Neuronal stem cell (in vitro differentiated cells): Measurements from ENCODE around the gene TPST1.

Experiments used
- DNase-seq: peaks from one replicate; pipeline ENCODE4 v3.0.0-alpha.2; 2013; ENCODE audit warnings: low spot score
- H2AFZ ChIP-seq: one replicate; pipeline ENCODE4 v1.6.1; 2013; ENCODE audit warnings: mild to moderate bottlenecking, low read length, inconsistent platforms
- H2AK5ac ChIP-seq: 2 replicates; pipeline ENCODE4 v1.6.1; 2013; ENCODE audit warnings: low read depth, mild to moderate bottlenecking, inconsistent platforms, low read length, moderate library complexity, mixed read lengths
- H2BK120ac ChIP-seq: 2 replicates; pipeline ENCODE4 v1.6.1; 2013; ENCODE audit warnings: low read depth, mild to moderate bottlenecking, inconsistent platforms, low read length, moderate library complexity, mixed read lengths
- H2BK12ac ChIP-seq: one replicate; pipeline ENCODE4 v1.6.1; 2013; ENCODE audit warnings: low read length, inconsistent platforms
- H2BK15ac ChIP-seq: 2 replicates; pipeline ENCODE4 v1.6.1; 2013; ENCODE audit warnings: mild to moderate bottlenecking, low read length, inconsistent platforms, mixed read lengths
- H2BK5ac ChIP-seq: one replicate; pipeline ENCODE4 v1.6.1; 2013; ENCODE audit warnings: inconsistent platforms, mild to moderate bottlenecking, low read length, moderate library complexity
- H3K14ac ChIP-seq: one replicate; pipeline ENCODE4 v1.6.1; 2013; ENCODE audit warnings: low read length, inconsistent platforms
- H3K18ac ChIP-seq: 2 replicates; pipeline ENCODE4 v1.6.1; 2013; ENCODE audit warnings: low read length, inconsistent platforms
- H3K23ac ChIP-seq: 2 replicates; pipeline ENCODE4 v1.6.1; 2013; ENCODE audit warnings: low read depth, mild to moderate bottlenecking, mixed read lengths, low read length, inconsistent platforms; ENCODE audit not compliant: poor library complexity
- H3K27ac ChIP-seq: replicated peaks from 3 replicates; pipeline ENCODE4 v1.5.1; 2013; ENCODE audit warnings: low read length, inconsistent platforms
- H3K27me3 ChIP-seq, 3 experiments: 2 replicates each; pipeline ENCODE4 v1.6.1; 2013; ENCODE audit warnings: low read length in 3 of 3, mild to moderate bottlenecking in 2 of 3, inconsistent platforms in 1 of 3, low read depth in 1 of 3, mixed read lengths in 1 of 3, moderate library complexity in 1 of 3; ENCODE audit not compliant: control insufficient read depth in 3 of 3, insufficient read depth in 3 of 3
- H3K36me3 ChIP-seq, 2 donors: replicated peaks in 1 of 2; 2 replicates each; pipeline ENCODE4 v1.6.1; 2013; ENCODE audit warnings: low read length in 2 of 2; ENCODE audit not compliant: control insufficient read depth in 2 of 2, insufficient read depth in 2 of 2
- H3K4ac ChIP-seq: 2 replicates; pipeline ENCODE4 v1.6.1; 2013; ENCODE audit warnings: inconsistent platforms, mild to moderate bottlenecking, low read length, moderate library complexity
- H3K4me1 ChIP-seq, 2 donors: 1 replicate in 1 of 2; 2 replicates in 1 of 2; pipeline ENCODE4 v1.6.1; 2013; ENCODE audit warnings: low read length in 2 of 2, low read depth in 1 of 2; ENCODE audit not compliant: control insufficient read depth in 2 of 2, insufficient read depth in 1 of 2
- H3K4me2 ChIP-seq: one replicate; pipeline ENCODE4 v1.6.1; 2013; ENCODE audit warnings: mild to moderate bottlenecking, low read length, inconsistent platforms; ENCODE audit not compliant: insufficient read depth, poor library complexity, severe bottlenecking
- H3K4me3 ChIP-seq, 2 donors: 2 replicates each; pipeline ENCODE4 v1.5.1; 2013; ENCODE audit warnings: low read length in 2 of 2, mild to moderate bottlenecking in 2 of 2, inconsistent platforms in 1 of 2, moderate library complexity in 1 of 2
- H3K79me1 ChIP-seq: one replicate; pipeline ENCODE4 v1.6.1; 2013; ENCODE audit warnings: low read depth, mild to moderate bottlenecking, inconsistent platforms, low read length, moderate library complexity
- H3K9ac ChIP-seq: one replicate; pipeline ENCODE4 v1.6.1; 2013; ENCODE audit warnings: mild to moderate bottlenecking, low read depth, low read length, inconsistent platforms; ENCODE audit not compliant: poor library complexity
- H3K9me3 ChIP-seq, 2 donors: replicated peaks in 1 of 2; 2 replicates each; pipeline versions ENCODE3 to v1.6.1; 2013; ENCODE audit warnings: low read length in 2 of 2, mild to moderate bottlenecking in 2 of 2, inconsistent platforms in 1 of 2, low read depth in 1 of 2, mixed read lengths in 1 of 2, moderate library complexity in 1 of 2; ENCODE audit not compliant: control insufficient read depth in 2 of 2, insufficient read depth in 1 of 2
- H4K8ac ChIP-seq: one replicate; pipeline ENCODE4 v1.6.1; 2013; ENCODE audit warnings: low read depth, mild to moderate bottlenecking, inconsistent platforms, low read length, moderate library complexity
- H4K91ac ChIP-seq: one replicate; pipeline ENCODE4 v1.6.1; 2013; ENCODE audit warnings: low read length, low read depth, mild to moderate bottlenecking, inconsistent platforms; ENCODE audit not compliant: poor library complexity
- WGBS, 2 donors: extraction: QIAGEN DNeasy Blood & Tissue Kit; methylation state at CpG; one replicate each; pipeline ENCODE4 v1.1.7; 2013; ENCODE audit warnings: missing lambda C conversion rate in 2 of 2, mixed read lengths in 1 of 2; ENCODE audit not compliant: insufficient read length in 2 of 2, insufficient replicate concordance in 1 of 2; ENCODE audit errors: extremely low coverage in 2 of 2; 5-methylcytosine and 5-hydroxymethylcytosine counted together

The TPST1 gene

GRCh38 chr7:66211429-66211828 lies 6.3 kb downstream of the TPST1 start:
- Histone ChIP-seq H3K9ac (no peak overlapping the region), H3K23ac (no peak overlapping the region), H4K8ac (no peak overlapping the region), H3K27me3 (no peaks in the 10 kb centered on the region), H3K4ac (no peak overlapping the region), H2BK15ac (no peak overlapping the region), H3K36me3 (peaks cover 7 to 31% of the 10 kb centered on the region in 2 donors), H3K79me1 (peaks cover 4% of the 10 kb centered on the region), H2AK5ac (no peak overlapping the region), H3K4me2 (no peak overlapping the region), H2BK12ac (no peak overlapping the region), H3K4me3 (no peak overlapping the region), H3K27ac (no peak overlapping the region), H3K4me1 (peaks cover 0 to 3% of the 10 kb centered on the region in 2 donors), H4K91ac (no peak overlapping the region), H2BK5ac (no peak overlapping the region), H2BK120ac (no peak overlapping the region), H2AFZ (no peak overlapping the region), H3K9me3 (no peaks in the 10 kb centered on the region), H3K18ac (no peak overlapping the region), H3K14ac (no peak overlapping the region)
- DNase-seq: no peak
- no CpG with 5 or more reads among the region's 5 CpGs for WGBS, 2 donors

- Histone ChIP-seq H2BK15ac (no peak overlapping the region), H3K4me3 (no peak overlapping the region), H2AK5ac (no peak overlapping the region), H2BK120ac (no peak overlapping the region), H3K36me3 (peaks cover 7 to 20% of the 10 kb centered on the region in 2 donors), H3K27ac (no peak overlapping the region), H2BK12ac (no peak overlapping the region), H3K4me1 (no peaks in the 10 kb centered on the region), H3K14ac (no peak overlapping the region), H4K91ac (no peak overlapping the region), H3K4ac (no peak overlapping the region), H2BK5ac (no peak overlapping the region), H3K27me3 (no peaks in the 10 kb centered on the region), H3K4me2 (no peak overlapping the region), H2AFZ (no peak overlapping the region), H3K18ac (no peak overlapping the region), H3K9ac (no peak overlapping the region), H3K79me1 (peaks cover 6% of the 10 kb centered on the region), H4K8ac (no peak overlapping the region), H3K9me3 (no peaks in the 10 kb centered on the region), H3K23ac (no peak overlapping the region)
- DNase-seq: no peak
- WGBS, 2 donors: no CpG with 5 or more reads among the region's 6 CpGs
Measured at GRCh38 chr7:66213637-66214036, 8.5 kb downstream of the TPST1 start.

GRCh38 chr7:66216687-66217086 lies 11.6 kb downstream of the TPST1 start:
- Histone ChIP-seq H2AK5ac (no peak overlapping the region), H3K4me3 (no peak overlapping the region), H3K27me3 (no peaks in the 10 kb centered on the region), H2BK12ac (no peak overlapping the region), H3K9me3 (no peaks in the 10 kb centered on the region), H2BK120ac (no peak overlapping the region), H3K9ac (no peak overlapping the region), H3K23ac (no peak overlapping the region), H3K18ac (no peak overlapping the region), H3K4me2 (no peak overlapping the region), H4K8ac (no peak overlapping the region), H3K79me1 (peaks cover 2% of the 10 kb centered on the region), H2BK5ac (no peak overlapping the region), H4K91ac (no peak overlapping the region), H3K14ac (no peak overlapping the region), H3K4ac (no peak overlapping the region), H3K4me1 (no peaks in the 10 kb centered on the region), H3K36me3 (no peaks in the 10 kb centered on the region), H2BK15ac (no peak overlapping the region), H3K27ac (no peak overlapping the region), H2AFZ (no peak overlapping the region)
- WGBS, 2 donors: no CpG with 5 or more reads among the region's 4 CpGs
- DNase-seq: no peak

- H3K4me1 ChIP-seq: no peaks in the 10 kb centered on the region
- H2BK15ac ChIP-seq: no peak overlapping the region
- H2BK5ac ChIP-seq: no peak overlapping the region
- H2BK12ac ChIP-seq: no peak overlapping the region
- H2AFZ ChIP-seq: no peak overlapping the region
- no peak overlapping the region for H4K91ac ChIP-seq
- no peak overlapping the region for H3K18ac ChIP-seq
- no peak overlapping the region for H2BK120ac ChIP-seq
- H3K4me2 ChIP-seq: no peak overlapping the region
- H3K27ac ChIP-seq: no peak overlapping the region
- no peak overlapping the region for H3K14ac ChIP-seq
- H3K27me3 ChIP-seq: no peaks in the 10 kb centered on the region
- no CpG with 5 or more reads among the region's 1 CpG for WGBS, 2 donors
- H3K4me3 ChIP-seq: no peak overlapping the region
- no peak overlapping the region for H3K9ac ChIP-seq
- no peaks in the 10 kb centered on the region for H3K36me3 ChIP-seq
- H3K79me1 ChIP-seq: peaks cover 2% of the 10 kb centered on the region
- no peak overlapping the region for H4K8ac ChIP-seq
- DNase-seq: no peak
- H2AK5ac ChIP-seq: no peak overlapping the region
- no peaks in the 10 kb centered on the region for H3K9me3 ChIP-seq
- H3K4ac ChIP-seq: no peak overlapping the region
- no peak overlapping the region for H3K23ac ChIP-seq
Measured at GRCh38 chr7:66219805-66220204, 14.7 kb downstream of the TPST1 start.
